GM19452 (cell line): ENCODE results near the gene CDYL.
A peak's percentile ranks its signal among the peaks of the same experiment; 100 is the strongest.

Experiments used
- ATAC-seq: cut with Tn5 transposase; IDR thresholded peaks from one replicate; pipeline ENCODE4 v1.9.1; 2021; ENCODE audit not compliant: unreplicated experiment

CDYL gene

GRCh38 chr6:4930025-4930691, 154.0 kb downstream of the CDYL start:
- no peak for ATAC-seq

GRCh38 chr6:4931530-4932227, 155.5 kb downstream of the CDYL start:
- no peak for ATAC-seq

- no peak for ATAC-seq
These were observed 156.2 kb downstream of the CDYL start for GRCh38 chr6:4932228-4932903.

- ATAC-seq: no peak
These were observed 159.3 kb downstream of the CDYL start for GRCh38 chr6:4935486-4935885.

GRCh38 chr6:4935975-4936680, 159.9 kb downstream of the CDYL start:
- ATAC-seq: no peak

- ATAC-seq: no peak
These were observed 160.5 kb downstream of the CDYL start for GRCh38 chr6:4936681-4937041.

GRCh38 chr6:4937414-4937813, 161.2 kb downstream of the CDYL start:
- ATAC-seq: no peak

- ATAC-seq: no peak
These were observed 163.0 kb downstream of the CDYL start for GRCh38 chr6:4939241-4939640.

- ATAC-seq: no peak
These were observed 164.2 kb downstream of the CDYL start for GRCh38 chr6:4940416-4940815.

- ATAC-seq: peak; percentile 63
These were observed 165.8 kb downstream of the CDYL start for GRCh38 chr6:4941782-4942672.

- no peak for ATAC-seq
These were observed 166.4 kb downstream of the CDYL start for GRCh38 chr6:4942673-4943009.

GRCh38 chr6:4943716-4944115, 167.5 kb downstream of the CDYL start:
- ATAC-seq: no peak

- no peak for ATAC-seq
These were observed 168.1 kb downstream of the CDYL start for GRCh38 chr6:4944325-4944724.

- no peak for ATAC-seq
These were observed 170.3 kb downstream of the CDYL start for GRCh38 chr6:4946521-4946920.

- ATAC-seq: no peak
These were observed 171.5 kb downstream of the CDYL start for GRCh38 chr6:4947716-4948115.

GRCh38 chr6:4948781-4949450, 172.7 kb downstream of the CDYL start:
- ATAC-seq: no peak

- no peak for ATAC-seq
These were observed 173.9 kb downstream of the CDYL start for GRCh38 chr6:4950076-4950475.

- ATAC-seq: no peak
These were observed 174.8 kb downstream of the CDYL start for GRCh38 chr6:4950836-4951533.

- no peak for ATAC-seq
These were observed 177.2 kb downstream of the CDYL start for GRCh38 chr6:4953440-4953839.

GRCh38 chr6:4956625-4957024, 180.4 kb downstream of the CDYL start:
- no peak for ATAC-seq
